G401 (cell line): Measurements from ENCODE around the gene CCDC157. TPM values are rescaled to one million over a fixed set of nuclear protein-coding genes. Genes with fewer than 3 reads are reported as not detected.

Source experiments
- DNase-seq: peaks from one replicate; pipeline ENCODE4 v3.0.0-alpha.2; 2015; ENCODE audit warnings: low spot score
- in situ Hi-C: cut with HindIII; loops from 2 replicates; pipeline ENCODE4 v1.10.0; 2016; ENCODE audit warnings: low sequenced_read_pairs, mixed read lengths
- total RNA-seq: library from RNA; depleted of rRNA; stranded (reverse); fragments of >200 nt; shearing (Covaris generic); gene quantifications from 2 replicates; pipeline ENCODE4 v1.2.3, GENCODE V29; 2014

Gene CCDC157
- total RNA-seq, 1 experiment from 2014 or later, result 1.8 TPM

DNA sequence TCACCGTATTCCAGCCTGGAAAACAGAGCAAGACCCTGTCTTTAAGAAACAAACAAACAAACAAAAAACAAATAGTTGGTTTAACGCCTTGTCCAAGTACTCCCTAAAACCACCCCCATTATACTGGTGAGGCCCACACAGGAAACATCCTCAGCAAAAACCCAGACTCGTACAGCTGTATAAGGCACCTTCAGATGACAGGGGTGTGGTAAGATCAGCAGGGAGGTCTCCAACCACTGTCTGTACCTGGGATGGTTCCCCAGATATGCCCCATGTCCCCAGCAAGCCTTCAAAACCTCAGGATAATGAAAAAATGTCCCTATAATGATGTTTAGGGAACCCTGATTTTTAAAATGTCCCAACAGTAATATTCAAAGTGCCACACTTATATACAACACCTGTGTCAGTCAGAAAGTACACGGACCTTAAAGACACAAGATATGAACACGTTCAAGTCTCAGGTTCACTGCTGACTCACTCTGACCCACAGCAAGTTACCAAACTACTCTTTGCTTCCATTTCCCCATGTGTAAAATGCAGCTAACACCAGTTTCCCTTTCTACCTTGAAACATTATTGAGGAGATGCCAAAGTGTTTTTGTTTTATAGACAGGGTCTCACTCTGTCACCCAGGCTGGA, 9.4 kb upstream of the CCDC157 start:
- in situ Hi-C loops, result no loop called here
- DNase-seq, result no peak

DNA sequence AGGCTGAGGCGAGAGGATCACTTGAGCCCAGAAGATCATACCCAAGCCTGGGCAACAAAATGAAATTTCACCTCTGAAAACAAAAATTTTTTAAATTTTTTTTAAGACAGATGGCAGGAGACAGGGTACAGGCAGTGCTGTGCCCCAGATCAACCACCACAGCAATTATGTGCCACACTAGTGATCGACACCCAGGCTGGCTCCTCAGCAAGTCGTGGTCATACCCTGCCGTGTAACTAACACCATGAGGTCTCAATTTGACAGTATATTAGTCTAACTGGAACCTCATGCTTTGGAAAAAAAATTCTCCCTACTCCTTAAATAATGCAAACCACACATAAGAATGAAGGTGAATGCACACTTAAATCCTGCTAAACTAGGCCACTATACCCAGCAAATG, 8.4 kb upstream of the CCDC157 start:
- no peak for DNase-seq
- in situ Hi-C loops, result no loop called here

DNA sequence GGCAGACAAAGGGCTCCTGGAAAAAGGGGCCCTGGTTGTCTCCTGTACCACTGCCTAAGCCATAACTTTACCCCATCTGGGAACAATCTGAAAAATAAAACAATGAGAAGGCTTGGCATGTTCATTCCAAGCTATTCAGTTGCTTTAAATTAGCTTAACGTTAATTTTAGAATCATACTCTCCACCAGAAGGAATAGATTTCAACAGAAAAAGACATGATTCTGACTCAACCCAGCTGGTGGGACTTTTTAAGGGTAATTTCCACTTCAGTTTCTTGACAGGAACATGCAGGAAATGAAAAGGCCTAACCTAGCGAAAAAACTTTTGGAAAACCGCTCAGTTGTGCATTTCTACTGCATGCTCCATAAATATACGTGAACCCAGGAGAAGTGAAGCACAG, 8.0 kb upstream of the CCDC157 start:
- in situ Hi-C loops, result no loop called here
- no peak for DNase-seq

DNA sequence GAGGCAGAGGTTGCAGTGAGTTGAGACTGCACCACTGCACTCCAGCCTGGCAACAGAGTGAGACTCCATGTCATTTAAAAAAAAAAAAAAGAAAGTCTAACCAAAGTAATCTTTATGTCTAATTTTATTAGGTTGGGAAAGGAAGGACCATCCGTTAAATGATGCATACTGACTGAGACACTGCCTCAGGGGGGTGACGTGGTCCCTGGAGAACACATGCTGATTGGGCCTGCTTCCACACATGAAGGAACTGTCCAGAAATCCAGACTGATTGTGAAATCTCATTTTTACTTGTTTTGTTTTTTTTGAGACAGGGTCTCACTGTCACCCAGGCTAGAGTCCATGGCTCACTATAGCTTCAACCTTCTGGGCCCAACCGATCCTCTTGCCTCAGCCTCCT, 5.6 kb upstream of the CCDC157 start:
- in situ Hi-C loops, result no loop called here
- DNase-seq, result no peak

DNA sequence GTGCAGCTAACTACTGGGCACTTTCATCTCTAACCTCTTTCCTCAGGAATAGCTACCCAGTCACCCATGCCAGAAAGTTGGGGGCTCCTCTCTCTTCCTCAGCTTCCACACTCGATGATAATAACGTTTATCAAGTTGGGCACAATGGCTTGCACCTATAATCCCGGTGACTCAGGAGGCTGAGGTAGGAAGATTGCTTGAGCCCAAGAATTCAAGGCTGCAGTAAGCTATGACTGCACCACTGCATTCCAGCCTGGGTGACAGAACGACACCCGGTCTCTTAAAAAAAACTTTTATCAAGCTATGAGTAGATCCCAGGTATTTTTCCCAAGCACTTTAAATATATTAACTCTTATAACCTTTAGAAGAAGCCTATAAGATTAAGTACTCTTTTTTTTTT, 2.2 kb upstream of the CCDC157 start:
- in situ Hi-C loops, result no loop called here
- DNase-seq, result no peak

DNA sequence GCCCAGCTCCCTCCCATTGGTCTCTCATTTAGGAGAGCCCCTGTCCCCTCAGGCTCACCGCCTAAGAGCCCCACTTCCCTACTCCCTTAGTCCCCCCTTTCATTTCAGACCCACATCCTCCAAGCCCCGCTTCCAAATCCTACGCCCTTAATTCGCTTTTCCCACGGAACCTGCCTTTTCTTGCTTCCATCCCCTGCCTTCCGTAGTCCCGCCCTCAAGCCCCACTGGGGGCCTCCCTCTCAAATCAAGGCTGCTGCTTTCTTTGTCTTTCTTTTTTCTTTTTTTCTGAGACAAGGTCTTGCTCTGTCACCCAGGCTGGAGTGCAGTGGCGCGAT, 396 bp downstream of the CCDC157 start:
- in situ Hi-C loops, result no loop called here
- no peak for DNase-seq

DNA sequence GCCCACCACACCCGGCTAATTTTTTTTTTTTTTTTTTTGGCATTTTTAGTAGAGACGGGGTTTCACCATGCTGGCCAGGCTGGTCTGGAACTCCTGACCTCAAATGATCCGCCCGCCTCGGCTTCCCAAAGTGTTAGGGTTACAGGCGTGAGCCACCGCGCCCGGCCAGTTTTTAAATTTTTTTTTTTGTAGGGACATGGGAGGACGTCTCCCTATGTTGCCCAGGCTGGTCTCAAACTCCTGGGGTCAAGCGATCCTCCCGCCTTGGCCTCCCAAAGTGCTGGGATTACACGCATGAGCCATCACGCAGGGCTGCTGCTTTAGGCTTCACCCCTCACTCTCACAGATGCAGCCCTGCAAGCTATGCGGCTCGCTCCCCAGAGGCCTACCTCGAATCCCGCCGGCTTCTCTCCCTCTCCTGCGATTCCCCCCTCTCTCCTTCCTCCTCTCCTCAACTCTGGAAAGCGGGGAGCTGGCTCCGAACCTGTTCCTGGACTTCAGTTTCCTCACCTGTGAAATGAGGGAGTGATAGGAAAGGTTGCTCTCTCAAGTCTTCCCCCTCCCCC, 926 bp downstream of the CCDC157 start:
- in situ Hi-C loops, result no loop called here
- no peak for DNase-seq

DNA sequence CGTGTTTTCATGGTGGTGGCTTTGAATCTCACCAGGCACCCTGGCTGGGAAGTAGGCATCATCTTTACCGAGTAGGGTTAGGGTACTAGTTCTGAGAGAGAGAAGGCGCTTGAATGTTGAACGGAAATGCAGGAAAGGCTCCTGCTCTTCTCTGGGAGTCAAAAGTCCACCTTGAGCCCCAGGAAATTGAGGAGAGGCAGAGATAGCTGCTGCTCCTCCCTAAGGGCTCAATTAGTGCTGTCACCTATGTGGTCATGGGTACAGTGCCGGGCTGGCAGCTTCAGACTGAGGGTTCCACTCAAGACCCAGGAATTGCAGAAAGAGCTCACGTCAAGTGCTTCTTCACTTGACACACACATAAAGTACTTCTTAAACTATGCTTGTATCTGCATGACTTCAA, 1.7 kb downstream of the CCDC157 start:
- DNase-seq, result no peak
- in situ Hi-C loops, result no loop called here

DNA sequence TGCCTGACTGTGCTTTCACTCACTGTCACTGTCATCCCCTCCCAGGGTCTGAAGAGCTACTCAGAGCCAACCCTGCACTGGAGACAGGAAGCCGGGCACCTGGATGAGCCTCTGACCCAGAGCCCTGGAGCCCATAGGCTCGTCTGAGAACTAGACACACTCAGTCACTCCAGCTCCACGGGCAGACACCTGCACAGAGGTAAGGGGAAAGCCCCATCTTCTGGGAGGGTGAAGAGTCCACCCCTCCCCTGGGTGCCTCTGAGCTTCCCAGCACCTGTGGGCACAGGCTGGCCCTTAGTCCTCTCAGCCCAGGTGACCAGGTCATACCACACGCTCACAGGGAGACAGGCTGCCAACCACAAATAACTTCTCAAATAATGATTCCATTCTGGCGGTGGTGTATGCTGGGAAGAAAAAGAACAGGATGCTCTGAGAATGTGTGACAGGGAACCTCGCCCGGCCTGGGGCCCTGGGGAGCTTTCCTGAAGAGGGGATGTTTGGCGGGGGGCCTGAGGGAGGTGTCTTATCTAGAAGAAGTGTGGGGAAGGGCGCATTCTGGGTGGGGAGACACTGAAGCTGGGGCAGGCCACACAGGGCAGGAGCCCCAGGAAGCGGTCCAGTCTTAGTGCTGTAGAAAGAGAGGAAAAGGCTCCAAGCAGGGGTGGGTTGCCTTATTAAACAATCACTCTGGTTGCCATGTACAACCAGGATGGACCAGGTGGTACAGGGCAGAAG, 5.3 kb downstream of the CCDC157 start:
- in situ Hi-C loops, result no loop called here

DNA sequence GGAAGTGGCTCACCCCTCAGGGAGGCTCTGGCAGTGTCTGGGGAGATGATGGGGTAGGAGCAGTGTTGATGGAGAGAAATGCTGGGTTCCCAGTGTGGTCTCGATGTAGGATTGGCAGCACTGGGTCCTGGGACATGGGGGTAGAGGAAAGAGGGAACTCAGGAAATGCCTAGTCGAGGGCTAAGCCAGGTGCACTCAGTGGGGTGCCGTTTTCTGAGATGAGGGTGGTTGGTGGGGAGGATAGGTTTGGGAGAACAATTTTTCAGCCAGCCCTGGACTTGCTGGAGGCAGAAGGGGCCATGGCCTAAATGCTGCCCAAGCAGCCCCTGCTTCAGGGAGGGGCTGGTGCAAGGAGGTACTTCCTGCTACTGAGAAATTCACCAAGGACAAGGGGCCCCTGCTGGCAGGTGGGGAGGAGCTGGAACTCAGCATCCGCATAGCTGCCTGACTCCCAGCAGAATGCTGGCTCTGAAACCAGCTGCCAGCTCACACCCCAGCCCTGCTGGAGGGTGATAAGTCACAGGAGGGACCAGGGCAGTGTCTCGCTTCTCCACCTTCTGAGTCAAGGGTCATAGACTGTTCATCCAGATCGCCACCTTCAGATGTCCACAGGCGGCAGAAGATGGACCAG, 6.0 kb downstream of the CCDC157 start:
- in situ Hi-C loops, result no loop called here
- no peak for DNase-seq

More for the DNA sequence above, 5.3 kb downstream of the CCDC157 start:
- DNase-seq, result no peak

DNA sequence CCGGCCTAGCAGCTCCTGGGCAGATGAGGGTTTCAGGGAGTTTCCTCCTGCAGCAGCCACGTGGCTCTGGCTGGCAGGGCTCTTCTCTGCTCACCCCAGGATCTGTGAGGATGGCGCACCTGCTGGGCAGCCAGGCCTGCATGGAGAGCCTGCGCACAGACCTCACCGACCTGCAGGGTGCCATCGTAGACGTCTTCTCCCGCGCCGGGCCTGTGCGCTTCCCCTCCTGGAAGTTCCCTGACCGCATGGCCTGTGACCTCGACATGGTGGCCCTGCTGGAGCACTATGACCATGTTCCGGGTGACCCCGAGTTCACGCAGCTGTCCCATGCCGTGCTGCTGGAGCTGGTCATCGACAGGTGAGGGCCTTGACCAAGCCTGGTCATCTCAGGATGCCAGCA, 9.1 kb downstream of the CCDC157 start:
- in situ Hi-C loops, result no loop called here
- no peak for DNase-seq

DNA sequence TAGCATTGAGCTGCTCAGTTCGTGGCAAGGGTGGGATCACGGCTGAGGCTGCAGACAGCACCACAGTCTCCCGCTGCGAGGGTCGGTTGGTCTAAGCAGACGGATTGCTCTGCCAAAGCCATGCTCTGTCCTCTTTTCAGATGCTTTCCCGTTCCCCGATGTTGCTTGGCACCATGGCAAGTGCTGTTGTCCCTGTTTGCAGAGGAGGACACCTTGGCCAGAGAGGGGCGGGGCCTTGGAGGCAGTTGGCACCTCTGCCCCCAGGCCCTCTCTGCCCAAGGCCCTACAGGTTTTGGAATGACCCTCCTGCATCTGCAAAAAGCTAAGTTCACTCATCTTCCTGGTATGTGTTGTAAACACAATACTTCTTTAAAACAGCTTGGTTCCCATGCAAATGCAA, 11.6 kb downstream of the CCDC157 start:
- in situ Hi-C loops, result no loop called here
- DNase-seq, result no peak

DNA sequence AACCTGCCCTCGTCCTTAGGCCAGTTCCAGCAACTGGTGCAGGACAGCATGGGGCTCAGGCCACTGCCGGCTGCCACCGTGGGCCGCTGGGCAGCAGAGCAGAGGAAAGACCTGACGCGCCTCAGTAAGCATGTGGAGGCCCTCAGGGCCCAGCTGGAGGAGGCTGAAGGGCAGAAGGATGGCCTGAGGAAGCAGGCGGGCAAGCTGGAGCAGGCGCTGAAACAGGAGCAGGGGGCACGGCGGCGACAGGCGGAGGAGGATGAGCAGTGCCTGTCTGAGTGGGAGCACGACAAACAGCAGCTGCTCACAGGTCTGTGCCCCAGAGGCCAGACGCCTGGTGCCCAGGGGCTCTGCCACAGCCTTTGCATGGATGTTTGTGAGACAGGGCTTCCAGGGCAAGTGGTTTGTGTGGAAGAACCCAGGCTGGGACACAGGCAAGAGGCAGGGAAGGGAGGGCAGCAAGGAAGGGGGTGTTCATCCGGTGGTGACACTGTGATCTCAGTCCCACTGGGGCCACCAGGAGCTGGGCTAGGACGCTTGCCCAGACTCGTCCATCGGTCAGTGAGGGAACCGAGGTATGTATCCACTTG, 13.9 kb downstream of the CCDC157 start:
- in situ Hi-C loops, result no loop called here
- no peak for DNase-seq

DNA sequence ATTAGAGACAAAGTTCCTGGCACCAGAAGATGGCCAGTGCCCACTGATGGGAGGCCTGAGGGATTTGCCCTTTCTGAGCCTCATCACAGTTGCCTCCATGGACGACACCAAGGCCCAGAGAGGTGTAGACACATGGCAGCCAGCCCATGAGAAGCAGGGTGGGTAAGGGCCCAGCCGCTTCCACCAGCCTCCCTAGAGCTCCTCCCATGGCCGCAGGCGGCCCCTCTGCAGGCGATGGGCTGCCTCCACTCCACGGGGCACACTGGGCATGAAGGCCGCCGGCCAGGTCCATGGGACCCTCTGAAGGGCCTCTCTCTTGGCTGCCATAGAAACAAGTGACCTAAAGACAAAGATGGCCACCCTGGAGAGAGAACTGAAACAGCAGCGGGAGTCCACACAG, 14.5 kb downstream of the CCDC157 start:
- in situ Hi-C loops, result no loop called here
- no peak for DNase-seq

DNA sequence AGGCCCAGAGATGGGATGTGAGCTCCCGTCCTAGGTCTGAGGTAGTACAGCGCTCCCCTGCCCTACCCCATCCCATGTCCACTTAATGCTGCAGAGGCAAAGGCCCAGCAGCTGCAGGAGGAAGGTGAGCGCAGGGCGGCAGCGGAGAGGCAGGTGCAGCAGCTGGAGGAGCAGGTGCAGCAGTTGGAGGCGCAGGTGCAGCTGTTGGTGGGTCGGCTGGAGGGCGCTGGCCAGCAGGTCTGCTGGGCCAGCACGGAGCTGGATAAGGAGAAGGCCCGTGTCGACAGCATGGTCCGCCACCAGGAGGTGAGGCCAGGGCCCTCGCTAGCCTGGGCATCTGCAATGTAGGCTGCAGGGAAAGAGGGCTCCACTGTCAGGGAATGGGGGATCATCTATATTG, 15.2 kb downstream of the CCDC157 start:
- no peak for DNase-seq
- in situ Hi-C loops, result no loop called here

DNA sequence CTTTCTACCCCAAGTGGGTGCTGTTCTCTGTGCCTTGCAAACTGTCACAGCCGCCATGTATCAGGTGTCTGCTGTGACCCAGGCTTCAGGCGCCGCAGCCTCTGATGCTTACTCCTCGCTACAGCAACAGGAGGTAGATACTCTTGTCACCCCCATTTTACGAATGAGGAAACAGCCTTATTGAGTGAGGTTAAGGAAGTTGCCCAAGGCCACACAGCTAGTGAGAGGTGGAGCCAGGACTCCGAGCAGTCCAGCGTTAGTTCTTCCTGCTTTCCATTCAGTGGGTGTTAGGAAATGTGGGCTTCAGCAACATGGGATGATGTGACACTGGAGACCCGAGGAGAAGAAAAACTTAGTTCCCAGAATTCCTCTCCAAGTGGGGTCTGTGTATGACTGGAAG, 16.1 kb downstream of the CCDC157 start:
- in situ Hi-C loops, result no loop called here
- no peak for DNase-seq

DNA sequence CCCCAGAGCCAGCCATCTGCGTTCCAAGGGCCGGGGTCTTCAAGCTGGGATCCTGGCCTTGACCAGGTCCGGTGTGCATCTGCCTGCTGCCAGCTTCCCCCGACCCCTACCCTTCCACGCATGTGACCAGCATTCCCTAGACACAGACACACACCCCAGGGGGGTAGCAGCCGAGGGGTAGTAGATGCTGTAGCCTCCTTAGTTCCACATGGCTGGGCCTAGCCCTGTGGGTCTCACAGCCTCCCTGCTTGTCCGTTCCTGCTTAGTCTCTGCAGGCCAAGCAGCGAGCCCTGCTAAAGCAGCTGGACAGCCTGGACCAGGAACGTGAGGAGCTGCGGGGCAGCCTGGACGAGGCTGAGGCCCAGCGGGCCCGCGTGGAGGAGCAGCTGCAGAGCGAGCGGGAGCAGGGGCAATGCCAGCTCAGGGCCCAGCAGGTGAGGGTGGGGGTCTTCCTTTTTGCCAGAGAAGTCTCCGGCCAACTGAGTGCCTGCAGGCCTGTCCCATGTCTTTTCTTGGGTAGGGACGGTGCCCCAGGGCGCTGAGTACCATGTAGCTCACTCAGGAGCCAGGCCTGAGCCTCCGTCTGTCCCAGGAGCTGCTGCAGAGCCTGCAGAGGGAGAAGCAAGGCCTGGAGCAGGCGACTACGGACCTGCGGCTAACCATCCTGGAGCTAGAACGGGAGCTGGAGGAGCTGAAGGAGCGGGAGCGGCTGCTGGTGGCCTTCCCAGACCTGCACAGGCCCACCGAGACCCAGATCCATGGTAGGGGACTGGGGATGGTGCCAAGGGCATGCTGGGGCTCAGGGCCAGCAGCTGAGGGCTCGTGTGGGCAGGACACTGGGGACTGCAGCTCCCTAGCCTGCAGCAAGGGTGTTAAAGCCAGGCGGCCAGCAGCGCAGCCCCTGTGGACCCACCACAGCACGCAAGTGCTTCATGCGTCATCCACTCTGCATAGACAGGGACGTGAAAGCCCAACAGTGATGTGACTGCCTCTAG, 16.8 kb downstream of the CCDC157 start:
- DNase-seq, result peak; percentile 58
- in situ Hi-C loops, result no loop called here

DNA sequence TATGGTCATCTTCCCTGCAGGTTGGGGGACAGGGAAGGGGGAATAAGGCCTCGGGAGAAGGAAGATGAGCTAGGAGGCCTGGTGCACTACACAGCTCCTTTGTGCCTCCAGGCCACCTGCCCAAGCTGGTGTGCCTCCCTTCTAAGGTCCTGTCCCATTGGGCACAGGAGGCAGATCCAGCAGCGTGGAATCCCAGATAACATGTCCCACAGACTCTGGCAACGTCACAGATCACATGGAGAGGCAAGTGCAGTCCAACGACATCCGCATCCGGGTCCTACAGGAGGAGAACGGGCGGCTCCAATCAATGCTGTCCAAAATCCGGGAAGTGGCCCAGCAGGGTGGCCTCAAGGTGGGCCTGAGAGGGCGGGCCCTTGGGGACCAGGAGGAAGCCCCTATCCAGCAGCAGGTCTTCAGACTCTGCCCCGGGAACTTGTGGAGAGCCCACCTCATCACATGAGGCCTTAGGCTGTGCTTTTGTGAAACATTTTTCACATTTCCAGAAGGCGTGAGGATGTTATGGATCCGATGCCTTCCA, 18.6 kb downstream of the CCDC157 start:
- no peak for DNase-seq
- in situ Hi-C loops, result no loop called here

DNA sequence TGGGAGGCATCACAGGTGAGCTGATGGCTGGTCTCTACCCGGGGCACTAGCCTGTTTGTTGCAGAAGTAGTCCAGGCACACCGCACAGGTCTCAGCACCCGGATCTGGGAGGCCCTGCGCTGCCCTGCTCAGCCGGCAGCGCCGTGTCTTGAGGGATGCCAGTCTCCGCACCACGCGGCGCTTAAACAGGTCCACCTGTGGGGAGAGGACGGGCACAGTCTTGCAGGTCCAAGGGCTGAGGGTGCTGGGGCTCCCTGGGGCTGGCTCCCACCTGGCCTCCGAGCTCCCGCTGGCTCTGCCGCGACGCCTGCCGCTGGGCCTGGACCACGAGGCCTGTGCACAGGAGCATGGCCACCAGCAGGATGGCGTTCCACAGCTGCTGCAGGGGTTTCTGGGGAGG, 23.2 kb downstream of the CCDC157 start:
- DNase-seq, result no peak
- in situ Hi-C loops, result no loop called here
